Activated CD4-positive, alpha-beta memory T cell treated with anti-CD3 and anti-CD28 coated beads for 36 hours (primary cell): ENCODE results near the gene TMEM121B. TPM values are rescaled to one million over a fixed set of nuclear protein-coding genes. Genes with fewer than 3 reads are reported as not detected.

Experiments used
- CTCF ChIA-PET: fragments of 350-600 bp; sonication (Branson Sonifier 250); formaldehyde crosslinking; loops from one replicate; lab custom pipeline; 2021; ENCODE audit warnings: antibody characterized with exemption, inconsistent platforms; lab: Charles Lee
- POLR2A ChIA-PET: fragments of 350-600 bp; sonication (Branson Sonifier 250); formaldehyde crosslinking; loops from one replicate; lab custom pipeline; 2021; ENCODE audit warnings: antibody characterized with exemption; lab: Charles Lee
- DNase-seq: peaks from one replicate; pipeline ENCODE4 v3.0.0-alpha.2; 2020
- H3K27ac Mint-ChIP-seq: one replicate; pipeline ENCODE4 v1.8.0; 2021; ENCODE audit warnings: mixed read lengths
- H3K27me3 Mint-ChIP-seq: one replicate; pipeline ENCODE4 v1.8.0; 2021; ENCODE audit warnings: mixed read lengths
- H3K36me3 Mint-ChIP-seq: one replicate; pipeline ENCODE4 v1.8.0; 2021; ENCODE audit warnings: mixed read lengths
- H3K4me1 Mint-ChIP-seq: one replicate; pipeline ENCODE4 v1.8.0; 2021; ENCODE audit warnings: low read depth, mixed read lengths
- H3K4me3 Mint-ChIP-seq: one replicate; pipeline ENCODE4 v1.8.0; 2021; ENCODE audit warnings: mild to moderate bottlenecking, mixed read lengths
- H3K9me3 Mint-ChIP-seq: one replicate; pipeline ENCODE4 v1.8.0; 2021; ENCODE audit warnings: mixed read lengths
- intact Hi-C: fragments of 100-400 bp; cut with micrococcal nuclease; formaldehyde crosslinking; loops from one replicate; pipeline ENCODE4 v1.15.1; 2023
- total RNA-seq, 2 experiments: library from RNA; stranded (reverse); gene quantifications; one replicate each; pipeline ENCODE4 v1.2.3, GENCODE V29; 2021

The TMEM121B gene
- total RNA-seq, 2 experiments from 2014 or later: 0.10 TPM; not detected in 1

- Mint-ChIP-seq H3K4me3 (no peak overlapping the region), H3K9me3 (no peaks in the 10 kb centered on the region), H3K4me1 (peaks cover 44% of the 10 kb centered on the region), H3K27ac (peak overlapping the region; percentile 46), H3K36me3 (no peaks in the 10 kb centered on the region), H3K27me3 (peaks cover 5% of the 10 kb centered on the region)
- POLR2A ChIA-PET: no interaction called here
- CTCF ChIA-PET: interaction anchor here (2.1 to 3.7 kb wide), 2 partner anchors 10 to 55 kb away, joined by 6 to 18 read pairs; no protein-coding TSS in a partner anchor
- intact Hi-C loops: loop anchor here (2.0 to 5.0 kb wide), 3 partner anchors 30 to 56 kb away; no protein-coding TSS in a partner anchor
- DNase-seq: no peak
Measured at GRCh38 chr22:17116572-17117330, 4.4 kb downstream of the TMEM121B start.

GRCh38 chr22:17115945-17116565 is 5.1 kb downstream of the TMEM121B start:
- POLR2A ChIA-PET: interaction anchor here (0.7 kb wide), 1 partner anchor 22 kb away, joined by 6 read pairs; no protein-coding TSS in a partner anchor
- Mint-ChIP-seq H3K27me3 (peaks cover 1% of the 10 kb centered on the region), H3K36me3 (no peaks in the 10 kb centered on the region), H3K4me1 (peaks cover 44% of the 10 kb centered on the region), H3K9me3 (no peaks in the 10 kb centered on the region), H3K27ac (peak overlapping the region; percentile 57), H3K4me3 (no peak overlapping the region)
- intact Hi-C loops: loop anchor here (2.0 to 5.0 kb wide), 3 partner anchors 29 to 56 kb away; no protein-coding TSS in a partner anchor
- CTCF ChIA-PET: interaction anchor here (2.1 to 3.7 kb wide), 2 partner anchors 9 to 56 kb away, joined by 6 to 18 read pairs; no protein-coding TSS in a partner anchor
- no peak for DNase-seq

GRCh38 chr22:17115236-17115635 is 5.9 kb downstream of the TMEM121B start:
- no peak overlapping the region for H3K4me3 Mint-ChIP-seq
- H3K9me3 Mint-ChIP-seq: no peaks in the 10 kb centered on the region
- intact Hi-C loops: loop anchor here (5.0 kb wide), 2 partner anchors 38 to 57 kb away; no protein-coding TSS in a partner anchor
- CTCF ChIA-PET: interaction anchor here (0.7 to 3.7 kb wide), 2 partner anchors 55 to 57 kb away, joined by 3 to 18 read pairs; no protein-coding TSS in a partner anchor
- no peak for DNase-seq
- POLR2A ChIA-PET: interaction anchor here (0.7 kb wide), 1 partner anchor 21 kb away, joined by 6 read pairs; no protein-coding TSS in a partner anchor
- H3K27me3 Mint-ChIP-seq: peaks cover 1% of the 10 kb centered on the region
- H3K27ac Mint-ChIP-seq: no peak overlapping the region
- H3K4me1 Mint-ChIP-seq: peaks cover 44% of the 10 kb centered on the region
- no peaks in the 10 kb centered on the region for H3K36me3 Mint-ChIP-seq

DNA sequence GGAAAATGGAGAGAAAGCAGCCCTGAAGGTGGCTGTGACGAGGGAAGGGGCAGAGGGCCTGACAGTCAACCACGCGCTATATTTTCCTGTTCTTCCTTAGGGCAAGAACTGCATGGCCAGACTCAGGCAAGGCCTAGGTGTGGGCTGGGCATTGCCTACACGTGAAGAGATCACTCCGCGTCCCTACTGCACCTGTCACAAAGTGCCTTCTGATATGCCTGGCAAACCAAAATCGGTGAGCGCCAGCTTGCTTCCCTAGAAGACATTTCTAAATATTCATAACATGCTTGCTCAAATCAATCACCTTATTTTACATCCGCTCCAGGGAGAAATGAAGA is 6.3 kb downstream of the TMEM121B start:
- no peak overlapping the region for H3K4me3 Mint-ChIP-seq
- H3K4me1 Mint-ChIP-seq: peaks cover 44% of the 10 kb centered on the region
- no peak for DNase-seq
- intact Hi-C loops: loop anchor here (5.0 kb wide), 2 partner anchors 38 to 57 kb away; no protein-coding TSS in a partner anchor
- H3K36me3 Mint-ChIP-seq: peaks cover 1% of the 10 kb centered on the region
- no peak overlapping the region for H3K27ac Mint-ChIP-seq
- ChIA-PET POLR2A (no interaction called here), CTCF (interaction anchor here (0.7 kb wide), 1 partner anchor 54 kb away, joined by 3 read pairs; no protein-coding TSS in a partner anchor)
- no peaks in the 10 kb centered on the region for H3K9me3 Mint-ChIP-seq
- peaks cover under 1% of the 10 kb centered on the region for H3K27me3 Mint-ChIP-seq

- Mint-ChIP-seq H3K27me3 (no peaks in the 10 kb centered on the region), H3K4me3 (no peak overlapping the region), H3K4me1 (peaks cover 44% of the 10 kb centered on the region), H3K36me3 (peaks cover 3% of the 10 kb centered on the region), H3K27ac (no peak overlapping the region), H3K9me3 (no peaks in the 10 kb centered on the region)
- ChIA-PET POLR2A (no interaction called here), CTCF (interaction anchor here (0.7 kb wide), 1 partner anchor 54 kb away, joined by 3 read pairs; no protein-coding TSS in a partner anchor)
- no peak for DNase-seq
- intact Hi-C loops: no loop called here
Measured at GRCh38 chr22:17114173-17114897, 6.8 kb downstream of the TMEM121B start.

DNA sequence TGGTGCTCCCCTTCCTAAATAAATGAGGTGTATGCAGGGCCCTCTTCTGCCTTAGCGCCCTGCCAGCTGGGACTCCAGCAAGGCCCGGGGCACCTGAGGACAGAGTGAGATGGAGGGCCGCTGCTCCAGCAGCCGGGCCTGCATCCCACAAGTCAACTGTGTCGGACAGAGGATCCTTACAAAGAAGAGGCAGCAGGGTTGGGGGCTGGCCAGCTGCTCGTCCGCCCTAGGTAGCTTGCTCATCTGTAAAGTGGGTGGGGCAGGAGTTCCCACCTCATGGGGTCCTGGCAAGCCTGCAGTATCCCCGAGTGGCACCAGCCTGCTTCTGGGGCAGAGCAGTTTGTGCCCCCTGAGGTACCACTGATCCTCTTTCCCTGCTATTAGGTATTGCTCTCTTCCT is 7.6 kb downstream of the TMEM121B start:
- POLR2A ChIA-PET: no interaction called here
- no peaks in the 10 kb centered on the region for H3K9me3 Mint-ChIP-seq
- peaks cover 38% of the 10 kb centered on the region for H3K4me1 Mint-ChIP-seq
- CTCF ChIA-PET: interaction anchor here (1.0 kb wide), 1 partner anchor 58 kb away, joined by 3 read pairs; no protein-coding TSS in a partner anchor
- H3K4me3 Mint-ChIP-seq: no peak overlapping the region
- H3K27ac Mint-ChIP-seq: no peak overlapping the region
- intact Hi-C loops: no loop called here
- no peaks in the 10 kb centered on the region for H3K27me3 Mint-ChIP-seq
- H3K36me3 Mint-ChIP-seq: peaks cover 3% of the 10 kb centered on the region
- no peak for DNase-seq

DNA sequence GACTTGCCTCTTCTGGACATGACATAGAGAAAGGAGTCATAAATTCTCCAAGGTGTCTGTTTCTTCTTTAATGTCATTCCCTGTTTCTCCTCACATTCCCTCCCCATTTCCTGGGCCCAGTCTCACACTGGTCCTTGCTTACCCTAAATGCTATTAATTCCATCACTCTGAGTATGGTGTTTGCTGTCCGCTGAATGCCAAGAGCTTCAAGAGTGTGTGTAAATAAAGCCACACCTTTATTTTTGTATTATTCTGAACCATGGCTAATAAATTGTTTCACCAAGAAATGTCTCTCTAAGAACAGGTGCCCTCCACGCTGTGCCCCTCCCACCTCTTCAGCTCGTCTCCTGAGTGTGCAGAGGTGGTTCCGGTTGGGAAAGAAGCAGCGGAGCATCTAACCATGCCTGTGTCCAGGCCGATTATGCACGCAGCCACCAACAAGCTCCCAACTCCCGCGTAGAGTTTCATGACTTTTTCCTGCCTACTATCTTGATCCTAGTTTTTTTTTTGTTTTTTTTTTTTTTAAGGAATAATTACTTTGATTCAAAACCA is 8.6 kb downstream of the TMEM121B start:
- intact Hi-C loops: no loop called here
- ChIA-PET CTCF (interaction anchor here (0.6 to 1.0 kb wide), 2 partner anchors 49 to 59 kb away, joined by 3 read pairs; no protein-coding TSS in a partner anchor), POLR2A (interaction anchor here (0.6 kb wide), 1 partner anchor 561 kb away, joined by 3 read pairs; no protein-coding TSS in a partner anchor)
- Mint-ChIP-seq H3K4me1 (peaks cover 30% of the 10 kb centered on the region), H3K4me3 (no peak overlapping the region), H3K36me3 (peaks cover 6% of the 10 kb centered on the region), H3K27me3 (no peaks in the 10 kb centered on the region), H3K27ac (no peak overlapping the region), H3K9me3 (no peaks in the 10 kb centered on the region)
- no peak for DNase-seq

- H3K9me3 Mint-ChIP-seq: no peaks in the 10 kb centered on the region
- no peaks in the 10 kb centered on the region for H3K27me3 Mint-ChIP-seq
- peaks cover 30% of the 10 kb centered on the region for H3K4me1 Mint-ChIP-seq
- no peak overlapping the region for H3K4me3 Mint-ChIP-seq
- no peak for DNase-seq
- ChIA-PET CTCF (interaction anchor here (0.6 kb wide), 1 partner anchor 933 kb away, joined by 4 read pairs; no protein-coding TSS in a partner anchor), POLR2A (no interaction called here)
- H3K27ac Mint-ChIP-seq: no peak overlapping the region
- peaks cover 15% of the 10 kb centered on the region for H3K36me3 Mint-ChIP-seq
- intact Hi-C loops: no loop called here
Measured at GRCh38 chr22:17110791-17111550, 10.2 kb downstream of the TMEM121B start.

DNA sequence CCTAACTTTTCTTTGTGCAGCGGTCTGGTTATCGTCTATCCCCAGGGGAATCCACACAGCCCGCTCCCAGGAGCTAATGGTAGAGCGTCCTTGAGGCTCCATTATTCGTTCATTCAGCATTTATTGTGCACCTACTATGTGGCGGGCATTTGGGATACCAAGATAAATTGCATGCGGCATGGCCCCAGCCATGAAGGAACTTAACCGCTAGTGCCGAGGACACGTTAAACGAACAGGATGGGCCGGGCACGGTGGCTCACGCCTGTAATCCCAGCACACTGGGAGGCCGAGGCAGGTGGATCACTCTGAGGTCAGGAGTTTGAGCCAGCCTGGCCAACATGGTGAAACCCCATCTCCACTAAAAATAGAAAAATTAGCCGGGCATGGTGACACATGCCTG is 11.2 kb downstream of the TMEM121B start:
- DNase-seq: no peak
- no peak overlapping the region for H3K4me3 Mint-ChIP-seq
- peaks cover 19% of the 10 kb centered on the region for H3K36me3 Mint-ChIP-seq
- CTCF ChIA-PET: interaction anchor here (2.4 kb wide), 1 partner anchor 62 kb away, joined by 6 read pairs; no protein-coding TSS in a partner anchor
- intact Hi-C loops: no loop called here
- peaks cover 25% of the 10 kb centered on the region for H3K4me1 Mint-ChIP-seq
- POLR2A ChIA-PET: no interaction called here
- no peak overlapping the region for H3K27ac Mint-ChIP-seq
- no peaks in the 10 kb centered on the region for H3K27me3 Mint-ChIP-seq
- no peaks in the 10 kb centered on the region for H3K9me3 Mint-ChIP-seq

GRCh38 chr22:17109113-17109865 is 11.9 kb downstream of the TMEM121B start:
- Mint-ChIP-seq H3K4me1 (peaks cover 27% of the 10 kb centered on the region), H3K9me3 (no peaks in the 10 kb centered on the region), H3K36me3 (peaks cover 23% of the 10 kb centered on the region), H3K27ac (no peak overlapping the region), H3K27me3 (no peaks in the 10 kb centered on the region), H3K4me3 (no peak overlapping the region)
- POLR2A ChIA-PET: no interaction called here
- intact Hi-C loops: no loop called here
- CTCF ChIA-PET: interaction anchor here (2.4 kb wide), 1 partner anchor 62 kb away, joined by 6 read pairs; no protein-coding TSS in a partner anchor
- DNase-seq: no peak
